ENCODE results near the gene MIS18A. TPM values are rescaled to one million over a fixed set of nuclear protein-coding genes. Genes with fewer than 3 reads are reported as not detected.

MIS18A gene
- total RNA-seq, 6 experiments from 2014 or later: 1.2 to 5.1 (median 2.4) TPM

GRCh38 chr21:32239551-32239950 is 39.3 kb downstream of the MIS18A start:
- no peak for DNase-seq
- ATAC-seq: no peak
- 62% methylated on average over 8 of the region's 8 CpGs for WGBS (ENCODE audit: insufficient coverage, low coverage, low lambda C conversion rate, missing lambda C conversion rate)
- Histone ChIP-seq H3K4me3 (no peak overlapping the region), H3K9me3 (no peaks in the 10 kb centered on the region), H3K4me1 (no peaks in the 10 kb centered on the region), H3K36me3 (no peaks in the 10 kb centered on the region), H3K27me3 (no peaks in the 10 kb centered on the region), H3K27ac (no peak overlapping the region)
- TF ChIP-seq, protein P1, sequence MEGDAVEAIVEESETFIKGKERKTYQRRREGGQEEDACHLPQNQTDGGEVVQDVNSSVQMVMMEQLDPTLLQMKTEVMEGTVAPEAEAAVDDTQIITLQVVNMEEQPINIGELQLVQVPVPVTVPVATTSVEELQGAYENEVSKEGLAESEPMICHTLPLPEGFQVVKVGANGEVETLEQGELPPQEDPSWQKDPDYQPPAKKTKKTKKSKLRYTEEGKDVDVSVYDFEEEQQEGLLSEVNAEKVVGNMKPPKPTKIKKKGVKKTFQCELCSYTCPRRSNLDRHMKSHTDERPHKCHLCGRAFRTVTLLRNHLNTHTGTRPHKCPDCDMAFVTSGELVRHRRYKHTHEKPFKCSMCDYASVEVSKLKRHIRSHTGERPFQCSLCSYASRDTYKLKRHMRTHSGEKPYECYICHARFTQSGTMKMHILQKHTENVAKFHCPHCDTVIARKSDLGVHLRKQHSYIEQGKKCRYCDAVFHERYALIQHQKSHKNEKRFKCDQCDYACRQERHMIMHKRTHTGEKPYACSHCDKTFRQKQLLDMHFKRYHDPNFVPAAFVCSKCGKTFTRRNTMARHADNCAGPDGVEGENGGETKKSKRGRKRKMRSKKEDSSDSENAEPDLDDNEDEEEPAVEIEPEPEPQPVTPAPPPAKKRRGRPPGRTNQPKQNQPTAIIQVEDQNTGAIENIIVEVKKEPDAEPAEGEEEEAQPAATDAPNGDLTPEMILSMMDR (IDR thresholded peaks at IDR 0.05): no peak
- TF ChIP-seq POLR2A (IDR thresholded peaks at IDR 0.05): no peak
- intact Hi-C loops (cut with DNase I): no loop called here

GRCh38 chr21:32238063-32238462 is 40.8 kb downstream of the MIS18A start:
- Histone ChIP-seq H3K27me3 (no peaks in the 10 kb centered on the region), H3K36me3 (no peaks in the 10 kb centered on the region), H3K4me3 (no peak overlapping the region), H3K27ac (no peak overlapping the region), H3K4me1 (no peaks in the 10 kb centered on the region), H3K9me3 (no peaks in the 10 kb centered on the region)
- DNase-seq (no peak), ATAC-seq (no peak)
- no peak for TF ChIP-seq POLR2A (IDR thresholded peaks at IDR 0.05)
- TF ChIP-seq, protein P1 (IDR thresholded peaks at IDR 0.05): no peak
- 80% methylated on average over 1 of the region's 1 CpG for whole genome bisulfite sequencing (ENCODE audit: insufficient coverage, low coverage, low lambda C conversion rate, missing lambda C conversion rate)
- intact Hi-C loops (cut with DNase I): no loop called here

DNA sequence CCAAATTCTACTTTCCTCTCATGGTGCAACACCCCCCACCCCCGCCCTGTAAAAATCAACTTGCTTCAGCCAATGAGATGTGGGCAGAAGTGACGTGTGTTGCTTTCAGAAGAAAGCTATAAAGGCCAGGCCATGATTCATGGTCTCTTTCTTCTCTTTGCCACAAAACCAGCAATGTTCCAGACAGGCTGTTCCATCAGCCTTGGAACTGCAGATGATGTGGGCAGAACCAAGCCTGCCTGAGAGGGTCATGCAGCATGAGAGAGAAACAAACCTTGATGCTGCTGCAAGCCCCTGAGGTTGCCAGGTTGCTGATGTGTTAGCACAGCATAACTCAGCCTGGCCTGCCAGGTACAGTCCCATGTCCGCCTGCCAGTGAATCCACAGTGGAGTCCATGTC is 41.8 kb downstream of the MIS18A start:
- Histone ChIP-seq H3K4me3 (no peak overlapping the region), H3K4me1 (no peaks in the 10 kb centered on the region), H3K9me3 (no peaks in the 10 kb centered on the region), H3K27ac (no peak overlapping the region), H3K36me3 (no peaks in the 10 kb centered on the region), H3K27me3 (no peaks in the 10 kb centered on the region)
- DNase-seq (no peak), ATAC-seq (no peak)
- 33% methylated on average over 2 of the region's 3 CpGs for WGBS (ENCODE audit: insufficient coverage, low coverage, low lambda C conversion rate, missing lambda C conversion rate)
- intact Hi-C loops (cut with DNase I): no loop called here
- TF ChIP-seq, protein P1 (IDR thresholded peaks at IDR 0.05): no peak
- TF ChIP-seq POLR2A (IDR thresholded peaks at IDR 0.05): no peak

- no peak for ATAC-seq
- intact Hi-C loops (cut with DNase I): no loop called here
- Histone ChIP-seq H3K27me3 (no peaks in the 10 kb centered on the region), H3K4me3 (no peak overlapping the region), H3K36me3 (no peaks in the 10 kb centered on the region), H3K9me3 (no peaks in the 10 kb centered on the region), H3K4me1 (no peaks in the 10 kb centered on the region), H3K27ac (no peak overlapping the region)
- 72% methylated on average over 4 of the region's 4 CpGs for WGBS (ENCODE audit: insufficient coverage, low coverage, low lambda C conversion rate, missing lambda C conversion rate)
- DNase-seq: no peak
- TF ChIP-seq, protein P1 (IDR thresholded peaks at IDR 0.05): no peak
- TF ChIP-seq POLR2A (IDR thresholded peaks at IDR 0.05): no peak
Observed at GRCh38 chr21:32233722-32234301, 45.0 kb downstream of the MIS18A start.
